HG02884 (cell line): ENCODE measurements around the gene NAGK.
A peak's percentile ranks its signal among the peaks of the same experiment; 100 is the strongest.
"Not testable (repeated sequence)": the region's sequence is repeated elsewhere in the genome, so short reads cannot be mapped to it uniquely, and the experiment has no call there.

ENCODE experiments used
- ATAC-seq: cut with Tn5 transposase; IDR thresholded peaks from one replicate; pipeline ENCODE4 v1.9.1; 2021; ENCODE audit warnings: mild to moderate bottlenecking, moderate library complexity; ENCODE audit not compliant: unreplicated experiment

Gene NAGK

DNA sequence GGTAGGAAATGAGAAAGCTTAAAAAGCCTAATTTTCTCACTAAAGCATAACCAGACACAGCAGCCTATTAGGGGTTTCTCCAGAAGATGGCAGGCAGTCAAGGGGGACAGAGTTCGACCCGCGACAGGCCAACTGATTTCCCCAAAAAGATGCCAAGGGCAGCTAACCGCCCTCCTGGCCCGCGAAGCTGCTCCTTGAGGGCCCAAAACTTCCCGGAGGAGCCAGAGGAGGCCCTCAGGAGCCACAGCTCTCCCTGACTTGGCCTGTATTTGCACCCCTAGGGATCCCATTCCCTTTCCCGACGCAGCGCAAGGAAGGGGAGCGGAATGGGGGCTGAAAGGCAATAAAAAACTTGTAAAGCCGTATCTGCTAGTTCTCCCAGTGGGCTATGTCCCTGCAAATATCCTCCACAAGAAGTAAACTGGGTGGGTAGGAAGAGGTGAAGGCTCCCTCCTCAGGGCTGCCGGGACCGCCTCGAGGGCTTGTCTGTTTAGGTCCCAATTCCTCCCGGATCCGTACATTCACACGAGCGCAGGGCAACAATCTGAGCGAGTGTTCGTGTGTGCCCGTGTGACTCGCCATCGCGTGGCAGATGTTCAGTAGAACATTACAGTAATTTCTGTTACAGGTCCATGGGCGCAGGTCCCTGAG lies 756 bp upstream of the NAGK start:
- ATAC-seq: peak; percentile 2

DNA sequence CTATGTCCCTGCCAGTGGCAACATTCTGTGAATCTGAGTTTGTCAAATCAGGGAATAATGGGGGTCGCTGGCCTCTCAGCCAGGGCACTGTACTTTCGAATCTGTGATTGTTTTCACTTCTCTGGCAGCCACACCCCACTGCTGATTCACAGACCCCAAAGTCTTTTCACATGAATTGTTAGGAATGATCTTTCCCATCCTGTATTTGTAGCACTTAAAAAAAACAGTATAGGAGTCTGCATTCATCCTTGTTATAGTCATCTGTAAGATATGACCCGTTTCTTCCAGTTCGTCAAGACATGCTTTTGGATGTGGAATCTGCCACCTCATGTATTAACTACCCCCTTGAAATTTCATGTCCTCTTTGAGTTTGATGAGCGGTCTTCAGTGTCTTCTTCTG lies 928 bp downstream of the NAGK start:
- no peak for ATAC-seq

DNA sequence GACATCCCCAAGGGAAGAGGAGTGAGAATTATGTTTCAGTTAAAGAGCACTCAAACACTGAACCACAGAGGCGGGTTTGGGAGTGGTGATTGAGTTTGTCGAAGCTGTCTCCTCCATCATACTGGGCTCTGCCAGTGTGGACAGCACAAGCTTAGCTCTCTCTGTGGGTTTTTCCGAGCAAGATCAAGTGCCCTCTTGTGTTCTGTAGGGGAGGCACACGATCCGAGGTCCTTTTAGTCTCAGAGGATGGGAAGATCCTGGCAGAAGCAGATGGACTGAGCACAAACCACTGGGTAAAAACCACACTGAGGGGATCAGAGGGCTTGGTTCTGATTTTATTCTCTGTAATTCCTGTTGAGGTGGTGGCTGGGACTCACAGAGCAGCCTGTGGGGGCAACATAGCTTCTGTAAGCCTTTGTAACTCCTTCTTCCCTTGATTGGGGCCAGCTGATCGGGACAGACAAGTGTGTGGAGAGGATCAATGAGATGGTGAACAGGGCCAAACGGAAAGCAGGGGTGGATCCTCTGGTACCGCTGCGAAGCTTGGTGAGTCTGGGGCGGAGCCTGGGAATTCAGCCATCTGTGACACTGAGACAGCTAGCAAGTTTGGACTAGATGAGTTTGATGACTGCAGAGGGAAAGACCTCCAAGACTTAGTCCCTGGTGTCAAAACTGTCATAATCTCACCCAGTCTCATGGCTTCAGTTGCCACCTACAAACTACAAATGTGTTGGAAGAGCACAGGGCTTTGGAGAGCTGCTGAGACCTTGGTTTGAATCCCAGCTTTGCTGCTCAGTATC lies 2.0 kb downstream of the NAGK start:
- ATAC-seq: no peak

DNA sequence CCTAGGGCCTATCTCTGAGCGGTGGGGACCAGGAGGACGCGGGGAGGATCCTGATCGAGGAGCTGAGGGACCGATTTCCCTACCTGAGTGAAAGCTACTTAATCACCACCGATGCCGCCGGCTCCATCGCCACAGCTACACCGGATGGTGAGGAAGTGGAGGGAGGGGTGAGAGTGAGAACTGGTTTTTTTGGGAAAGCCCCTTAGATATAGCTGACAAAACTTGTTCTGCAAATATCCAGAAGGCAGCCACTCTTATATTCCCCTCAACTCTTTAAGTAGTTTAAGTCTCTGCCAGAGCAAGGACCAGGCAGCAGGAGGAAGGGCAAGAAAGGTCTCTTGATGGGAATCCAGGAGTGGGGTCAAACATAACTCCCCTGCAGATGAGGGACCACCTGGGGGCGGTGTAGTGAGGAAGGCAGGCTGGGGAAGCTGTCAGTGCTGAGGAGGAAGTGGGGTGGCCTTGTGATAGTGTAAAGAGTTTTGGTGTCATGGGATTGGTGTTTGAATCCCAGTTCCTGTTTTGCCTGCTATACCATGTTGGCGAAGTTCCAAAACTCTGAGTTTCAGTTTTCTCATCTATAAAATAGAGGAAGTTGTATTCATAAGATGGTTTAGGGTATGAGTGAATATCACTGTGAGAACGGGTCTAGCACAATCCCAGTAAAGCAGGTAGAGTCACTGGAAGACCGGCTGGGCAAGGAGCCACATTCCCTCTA lies 3.4 kb downstream of the NAGK start:
- peak; percentile 40 for ATAC-seq

DNA sequence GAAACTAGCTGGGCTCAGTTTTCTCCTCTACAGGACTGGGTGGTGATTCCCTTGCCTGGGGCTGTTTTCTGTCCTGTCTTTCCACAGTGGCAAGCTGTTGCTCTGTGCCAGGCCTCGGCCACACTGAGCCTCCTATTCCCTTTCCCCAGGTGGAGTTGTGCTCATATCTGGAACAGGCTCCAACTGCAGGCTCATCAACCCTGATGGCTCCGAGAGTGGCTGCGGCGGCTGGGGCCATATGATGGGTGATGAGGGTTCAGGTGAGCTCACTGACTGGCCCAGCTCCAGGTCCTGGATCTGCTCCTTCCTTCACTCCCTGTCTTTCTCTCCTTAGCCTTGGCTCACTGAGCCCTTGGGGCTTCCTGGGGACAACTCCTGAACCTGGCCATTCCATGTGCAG lies 4.0 kb downstream of the NAGK start:
- no peak for ATAC-seq

DNA sequence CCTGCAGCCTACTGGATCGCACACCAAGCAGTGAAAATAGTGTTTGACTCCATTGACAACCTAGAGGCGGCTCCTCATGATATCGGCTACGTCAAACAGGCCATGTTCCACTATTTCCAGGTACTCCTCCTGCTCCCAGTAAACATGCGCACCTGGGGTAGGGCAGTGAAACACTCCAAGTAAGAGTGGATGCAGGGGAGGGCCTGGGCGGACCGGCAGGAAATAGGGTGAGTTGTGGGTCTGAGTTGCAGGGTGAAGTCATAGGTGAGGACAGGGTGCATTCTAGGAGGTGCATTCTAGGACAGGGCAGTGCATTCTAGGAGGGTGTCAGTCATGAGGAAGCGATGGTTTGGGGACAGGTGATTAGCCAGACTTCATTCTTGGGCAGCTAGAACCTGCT lies 5.0 kb downstream of the NAGK start:
- ATAC-seq: no peak

DNA sequence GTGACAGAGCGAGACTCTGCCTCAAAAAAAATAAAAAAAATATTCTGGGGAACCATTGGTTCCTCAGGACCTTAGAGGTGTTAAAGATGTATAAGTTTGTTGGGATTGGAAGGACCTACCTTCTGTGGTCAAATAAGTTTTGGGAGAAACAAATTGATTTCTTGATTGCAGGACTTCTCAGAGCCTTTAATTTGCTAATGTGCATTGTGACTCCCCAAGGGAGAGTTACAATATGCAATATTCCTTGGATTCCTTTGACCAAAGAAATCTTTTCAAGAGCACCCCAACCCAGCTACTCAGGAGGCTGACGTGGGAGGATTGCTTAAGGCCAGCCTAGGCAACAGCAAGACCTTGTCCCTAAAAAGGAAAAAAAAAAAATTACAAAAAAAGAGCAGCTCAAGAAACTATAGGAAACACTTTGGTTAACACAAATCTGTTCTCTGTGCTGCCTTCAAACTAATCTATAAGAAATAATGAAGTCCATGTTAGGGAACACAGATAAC lies 6.5 kb downstream of the NAGK start:
- no peak for ATAC-seq

DNA sequence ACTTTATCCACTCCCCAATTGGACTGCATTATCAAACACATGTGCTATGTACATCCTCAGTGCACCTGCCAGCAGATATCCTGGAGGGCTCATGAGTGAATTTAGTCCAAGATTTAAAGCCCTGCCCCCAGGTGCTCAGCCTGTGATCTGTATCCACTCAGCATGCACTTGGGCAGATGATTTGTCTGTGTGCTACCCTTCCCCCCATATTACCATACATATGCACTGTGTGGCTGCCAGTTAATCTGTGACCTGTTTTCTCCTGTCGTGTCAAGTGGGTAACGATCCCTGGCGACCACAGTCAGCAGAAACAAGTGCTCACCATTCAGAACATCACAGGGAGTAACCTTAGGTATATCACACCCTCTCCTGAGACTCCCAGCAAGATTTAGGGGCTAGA lies 10.2 kb downstream of the NAGK start:
- ATAC-seq: no peak

DNA sequence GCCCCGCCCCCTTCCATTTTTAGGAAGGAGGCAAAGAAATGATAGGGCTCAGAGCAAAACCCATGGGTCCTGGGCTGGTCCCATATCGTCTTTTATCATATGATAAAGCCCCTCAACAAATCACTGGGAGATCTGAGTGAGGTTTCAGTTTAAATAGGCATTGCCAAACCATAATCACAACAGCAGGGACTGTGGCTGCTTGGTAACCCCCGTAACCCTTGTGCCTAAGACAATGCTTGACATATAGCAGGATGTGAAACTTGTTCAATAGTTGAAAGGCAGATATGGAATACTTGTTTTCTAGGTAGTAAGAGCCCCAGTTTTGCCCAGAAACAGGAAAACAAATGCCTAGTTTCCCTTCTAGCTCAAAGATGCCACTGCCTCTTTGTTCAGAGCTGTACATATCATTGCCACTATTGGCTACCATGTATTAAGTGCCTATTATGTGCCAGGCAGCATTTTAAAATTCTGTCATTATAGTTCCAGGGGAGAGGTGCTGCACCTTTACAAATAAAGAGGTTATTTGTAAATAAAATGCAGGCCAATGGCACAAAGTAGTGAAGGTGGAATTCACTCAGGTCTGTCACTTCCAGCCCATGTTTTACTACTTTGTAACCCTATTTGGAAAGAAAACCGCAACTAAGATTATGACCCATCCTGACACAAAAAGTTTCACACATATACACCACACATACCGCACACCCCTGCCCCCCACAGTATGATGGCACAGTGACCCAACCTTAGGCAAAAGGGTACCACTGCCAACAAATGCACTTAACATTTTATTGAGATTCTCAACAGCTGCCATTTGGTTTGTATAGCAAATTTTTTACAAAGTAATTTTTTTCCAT lies 14.2 kb downstream of the NAGK start:
- ATAC-seq: no peak

DNA sequence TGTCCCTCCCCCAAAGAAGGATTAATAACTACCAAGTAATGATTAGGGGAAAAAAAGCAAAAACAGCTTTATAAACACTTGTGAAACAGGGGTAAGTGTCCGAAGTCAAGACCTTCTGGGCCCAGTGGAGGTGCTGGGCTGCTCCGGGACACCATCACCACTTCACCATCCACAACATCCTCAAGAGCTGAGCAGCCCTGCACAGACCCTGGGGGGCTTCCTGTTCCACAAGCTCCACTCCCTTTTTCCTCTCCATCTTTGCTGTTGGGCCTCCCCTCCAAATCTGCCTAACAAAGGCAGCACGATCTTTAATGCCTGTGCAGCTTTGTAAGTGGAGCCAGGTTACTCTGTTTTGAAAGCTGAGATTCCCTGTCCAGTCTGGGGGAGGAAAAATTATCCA lies 14.8 kb downstream of the NAGK start:
- not testable (repeated sequence) for ATAC-seq

DNA sequence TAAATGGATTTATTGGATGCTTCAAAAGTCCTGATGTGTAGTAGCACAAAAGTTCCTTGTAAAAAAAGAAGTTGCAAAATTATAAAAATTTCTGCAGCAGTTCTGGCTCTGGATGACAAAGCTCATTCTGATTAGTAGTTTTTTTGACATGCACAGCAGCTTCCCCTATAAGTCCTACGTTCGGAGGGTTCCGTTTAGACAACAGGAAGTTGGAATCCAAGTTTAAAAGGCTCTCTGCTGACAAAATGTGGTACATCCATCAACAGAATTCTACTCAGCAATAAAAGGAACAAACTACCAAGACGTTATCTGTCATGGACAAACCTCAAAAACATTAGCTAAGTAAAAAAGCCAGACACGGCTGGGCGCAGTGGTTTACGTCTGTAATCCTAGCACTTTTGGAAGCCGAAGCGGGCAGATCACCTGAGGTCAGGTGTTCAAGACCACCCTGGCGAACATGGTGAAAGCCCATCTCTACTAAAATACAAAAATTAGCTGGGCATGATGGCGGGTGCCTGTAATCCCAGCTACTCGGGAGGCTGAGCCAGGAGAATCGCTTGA lies 15.4 kb downstream of the NAGK start:
- not testable (repeated sequence) for ATAC-seq

DNA sequence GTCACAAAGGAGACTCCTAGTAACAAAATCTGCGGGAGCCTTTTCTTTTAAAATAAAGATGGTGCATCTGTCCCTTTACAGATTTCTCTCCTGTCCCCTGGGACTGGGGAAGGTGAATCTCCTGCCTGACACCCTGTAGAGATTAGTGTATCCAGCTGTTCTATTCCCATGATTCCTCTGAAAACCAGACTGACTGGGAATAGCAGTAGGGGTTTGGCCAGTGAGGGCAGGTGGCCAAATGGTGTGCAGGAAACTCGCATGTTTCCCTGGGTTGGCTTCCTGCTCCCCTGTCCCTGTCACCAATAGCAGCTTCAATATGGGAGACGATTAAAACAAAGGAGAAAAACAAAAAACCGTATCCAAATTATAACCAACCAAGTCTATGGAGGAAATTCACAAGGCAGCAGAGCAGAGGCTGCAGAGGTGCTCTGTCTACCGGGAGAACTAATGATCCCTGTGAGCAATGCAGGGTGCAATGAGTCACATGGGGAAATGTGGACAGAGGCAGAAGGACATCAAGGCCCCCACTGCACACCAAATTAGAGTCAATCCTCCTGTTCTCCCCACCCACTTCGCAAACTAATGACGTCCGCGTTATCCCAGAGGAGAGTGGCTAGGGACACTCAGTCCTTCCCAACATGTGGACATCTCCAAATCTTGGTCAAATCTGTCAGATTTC lies 17.0 kb downstream of the NAGK start:
- not testable (repeated sequence) for ATAC-seq

DNA sequence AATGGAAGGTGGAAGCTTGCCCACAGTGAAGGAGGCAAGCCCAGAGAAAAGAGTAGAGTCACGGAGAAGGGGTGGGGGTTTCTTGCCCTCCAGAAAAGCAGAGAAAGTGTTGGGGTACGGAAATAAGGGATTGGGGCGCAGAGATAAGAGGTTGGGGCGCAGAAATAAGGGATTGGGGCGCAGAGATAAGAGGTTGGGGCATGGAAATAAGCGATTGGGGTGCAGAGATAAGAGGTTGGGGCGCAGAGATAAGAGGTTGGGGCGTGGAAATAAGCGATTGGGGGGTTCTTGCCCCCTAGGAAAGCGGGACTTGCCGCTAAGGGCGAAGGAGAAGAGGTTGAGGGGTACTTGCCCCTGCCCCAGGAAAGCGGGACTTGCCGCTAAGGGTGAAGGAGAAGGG lies 21.0 kb downstream of the NAGK start:
- not testable (repeated sequence) for ATAC-seq

DNA sequence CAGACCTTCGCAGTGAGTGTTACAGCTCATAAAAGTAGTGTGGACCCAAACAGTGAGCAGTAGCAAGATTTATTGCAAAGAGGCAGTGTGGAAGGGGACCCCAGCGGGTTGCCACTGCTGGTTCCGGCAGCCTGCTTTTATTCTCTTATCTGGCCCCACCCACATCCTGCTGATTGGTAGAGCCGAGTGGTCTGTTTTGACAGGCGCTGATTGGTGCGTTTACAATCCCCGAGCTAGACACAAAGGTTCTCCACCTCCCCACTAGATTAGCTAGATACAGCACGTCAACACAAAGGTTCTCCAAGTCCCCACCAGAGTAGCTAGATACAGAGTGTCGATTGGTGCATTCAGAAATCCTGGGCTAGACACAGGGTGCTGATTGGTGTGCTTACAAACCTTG lies 23.4 kb downstream of the NAGK start:
- ATAC-seq: not testable (repeated sequence)

DNA sequence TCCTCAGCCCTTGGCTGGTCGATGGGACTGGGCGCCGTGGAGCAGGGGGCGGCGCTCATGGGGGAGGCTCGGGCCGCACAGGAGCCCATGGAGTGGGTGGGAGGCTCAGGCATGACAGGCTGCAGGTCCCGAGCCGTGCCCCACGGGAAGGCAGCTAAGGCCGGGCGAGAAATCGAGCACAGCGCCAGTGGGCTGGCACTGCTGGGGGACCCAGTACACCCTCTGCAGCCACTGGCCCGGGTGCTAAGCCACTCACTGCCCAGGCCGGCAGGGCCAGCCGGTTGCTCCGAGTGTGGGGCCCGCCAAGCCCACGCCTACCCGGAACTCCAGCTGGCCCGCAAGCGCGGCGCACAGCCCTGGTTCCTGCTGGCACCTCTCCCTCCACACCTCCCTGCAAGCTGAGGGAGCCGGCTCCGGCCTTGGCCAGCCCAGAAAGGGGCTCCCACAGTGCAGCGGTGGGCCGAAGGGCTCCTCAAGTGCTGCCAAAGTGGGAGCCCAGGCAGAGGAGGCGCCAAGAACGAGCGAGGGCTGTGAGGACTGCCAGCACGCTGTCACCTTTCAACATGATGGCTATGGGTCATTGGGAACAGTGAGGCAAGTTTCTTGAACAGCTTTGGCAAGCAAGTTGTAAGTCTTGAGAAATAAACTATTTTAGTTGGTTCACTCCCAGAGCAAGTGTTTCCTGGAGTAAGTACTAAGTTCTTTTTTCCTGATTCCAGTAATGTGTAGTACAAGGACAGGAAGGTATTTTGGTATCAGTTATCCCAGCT lies 24.2 kb downstream of the NAGK start:
- ATAC-seq: not testable (repeated sequence)

DNA sequence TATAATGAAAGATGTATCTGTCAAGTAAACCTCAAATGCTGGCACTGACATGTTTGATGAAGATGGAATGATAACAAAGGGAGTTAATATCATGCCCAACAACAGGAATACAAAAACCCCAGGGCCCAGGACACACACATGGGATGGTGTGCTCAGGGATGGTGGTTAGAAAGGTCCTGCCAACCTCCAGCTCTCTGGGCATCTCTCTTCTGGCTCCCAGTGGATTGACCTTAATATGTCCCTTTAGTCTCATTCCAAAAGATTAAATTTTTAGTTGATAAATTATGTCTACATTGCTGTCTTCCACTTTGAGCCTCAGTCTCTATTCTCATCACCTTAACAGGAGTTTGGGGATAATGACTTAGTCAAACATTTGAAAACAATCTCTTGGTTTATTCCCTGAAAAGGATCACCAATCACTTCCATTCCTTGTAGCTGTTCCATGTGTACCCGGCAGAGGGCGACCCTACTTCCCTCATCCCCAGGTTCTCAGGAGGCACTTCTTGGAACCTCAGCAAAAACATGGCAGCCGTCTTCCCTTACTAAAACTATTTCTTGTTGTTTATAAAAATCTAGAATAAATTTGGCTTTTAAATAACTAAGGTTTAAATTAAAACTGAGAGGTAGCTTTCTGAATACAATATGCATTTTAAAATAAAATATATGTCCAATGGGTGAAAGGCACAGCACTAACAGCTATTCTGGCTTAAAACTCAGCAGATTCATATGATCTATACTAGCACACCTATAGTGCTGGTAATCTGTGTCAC lies 31.9 kb downstream of the NAGK start:
- no peak for ATAC-seq

DNA sequence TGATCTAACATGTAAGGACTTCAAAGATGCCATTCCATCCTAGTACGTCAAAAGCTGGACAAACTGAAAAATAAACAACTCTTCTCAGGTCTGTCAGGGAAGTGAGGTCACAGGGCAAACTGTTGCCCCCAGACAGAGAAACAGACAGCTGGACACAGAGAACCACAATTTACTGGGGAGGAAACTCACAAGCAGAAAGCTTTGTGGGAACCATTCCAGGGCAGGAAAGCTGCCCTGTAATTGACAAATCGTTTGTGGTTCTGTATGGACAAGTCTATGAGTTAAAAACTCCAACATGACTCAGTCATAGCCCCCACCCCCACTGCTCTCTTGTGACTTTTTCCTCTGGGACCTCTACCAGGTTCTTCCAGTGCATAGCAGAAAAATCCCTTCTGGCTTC lies 33.2 kb downstream of the NAGK start:
- no peak for ATAC-seq

DNA sequence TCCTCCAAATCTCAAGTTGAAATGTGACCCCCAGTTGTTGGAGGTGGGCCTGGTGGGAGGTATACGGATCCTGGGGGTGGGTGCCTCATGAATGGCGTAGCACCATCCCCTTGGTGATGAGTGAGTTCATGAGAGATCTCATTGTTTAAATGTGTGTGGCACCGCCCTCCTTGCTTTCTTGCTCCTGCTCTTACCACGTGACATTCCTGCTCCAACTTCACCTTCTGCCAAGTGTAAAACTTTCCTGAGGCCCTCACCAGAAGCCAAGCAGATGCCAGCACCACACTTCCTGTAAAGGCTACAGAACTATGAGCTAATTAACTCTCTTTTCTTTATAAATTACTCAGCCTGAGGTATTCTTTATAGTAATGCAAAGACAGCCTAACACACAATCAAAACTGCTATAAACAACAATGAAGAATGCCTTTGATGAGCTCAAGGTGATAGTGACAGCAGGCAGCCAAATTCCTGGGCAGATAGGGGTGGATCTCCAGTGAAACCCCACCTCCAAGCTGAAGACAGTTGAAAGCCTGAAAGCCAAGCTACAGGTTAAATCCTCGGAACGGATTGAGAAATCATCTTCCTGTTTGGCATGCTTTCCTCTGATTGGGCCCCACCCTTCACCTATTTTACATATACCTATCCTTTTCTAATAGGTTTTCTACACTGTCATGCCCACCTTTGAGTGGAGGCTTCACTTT lies 34.7 kb downstream of the NAGK start:
- ATAC-seq: no peak
